Smooth muscle cell of the umbilical artery (primary cell): Measurements from ENCODE around the gene ILRUN. TPM values are rescaled to one million over a fixed set of nuclear protein-coding genes. Genes with fewer than 3 reads are reported as not detected.

Source experiments
- total RNA-seq: library from RNA; depleted of rRNA; stranded (reverse); fragments of >200 nt; gene quantifications from 2 replicates; pipeline ENCODE4 v1.2.3, GENCODE V29; 2014

ILRUN gene
- 44.1 and 49.3 TPM in 2 replicates for total RNA-seq

GRCh38 chr6:34696739-34697543, at the start of gene ILRUN:
ILRUN (minus strand) TSS chr6:34696767; CDS start chr6:34696603, 164 bp downstream.

Other genes starting within 250 kb of the ILRUN start
- gene PACSIN1, start 230.7 kb downstream of the ILRUN start, total RNA-seq: not detected in 2 replicates
- not detected in 2 replicates for gene SPDEF, start 140.4 kb downstream of the ILRUN start, total RNA-seq
- gene SNRPC, start 60.7 kb upstream of the ILRUN start, total RNA-seq: 25.8 and 33.2 TPM in 2 replicates
- 5.9 and 7.0 TPM in 2 replicates for gene BLTP3A, start 95.3 kb upstream of the ILRUN start, total RNA-seq
- gene TAF11, start 191.3 kb upstream of the ILRUN start, total RNA-seq: 15.4 and 21.1 TPM in 2 replicates
- 9.5 and 15.7 TPM in 2 replicates for gene ANKS1A, start 192.5 kb upstream of the ILRUN start, total RNA-seq